GM21717 (cell line): ENCODE data around the gene TAF13.

ENCODE experiments used
- ATAC-seq: cut with Tn5 transposase; IDR thresholded peaks from one replicate; pipeline ENCODE4 v1.9.1; 2021; ENCODE audit warnings: mild to moderate bottlenecking, moderate library complexity; ENCODE audit not compliant: unreplicated experiment

Gene TAF13

GRCh38 chr1:109075531-109076490 lies at the start of gene TAF13:
TAF13 (minus strand) TSS chr1:109076003; CDS start chr1:109075947, 56 bp downstream.
- ATAC-seq = peak; percentile 99

DNA sequence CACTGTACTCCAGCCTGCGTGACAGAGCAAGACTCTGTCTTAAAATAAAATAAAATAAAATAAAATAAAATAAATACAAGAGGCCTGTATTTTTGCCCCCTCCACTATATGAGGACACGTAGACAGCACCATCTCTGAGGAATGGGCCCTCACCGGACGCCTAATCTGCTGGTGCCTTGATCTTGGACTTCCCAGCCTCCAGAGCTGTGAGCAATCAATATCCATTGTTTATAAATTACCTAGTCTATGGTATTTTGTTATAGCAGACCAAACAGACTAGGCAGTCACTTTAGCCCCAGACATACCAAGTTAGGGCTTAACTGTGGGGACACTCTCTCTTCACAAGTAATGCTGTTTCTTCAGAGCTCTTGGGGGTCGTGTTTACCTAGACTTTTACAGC lies 44.6 kb upstream of the TAF13 start:
- no peak for ATAC-seq

DNA sequence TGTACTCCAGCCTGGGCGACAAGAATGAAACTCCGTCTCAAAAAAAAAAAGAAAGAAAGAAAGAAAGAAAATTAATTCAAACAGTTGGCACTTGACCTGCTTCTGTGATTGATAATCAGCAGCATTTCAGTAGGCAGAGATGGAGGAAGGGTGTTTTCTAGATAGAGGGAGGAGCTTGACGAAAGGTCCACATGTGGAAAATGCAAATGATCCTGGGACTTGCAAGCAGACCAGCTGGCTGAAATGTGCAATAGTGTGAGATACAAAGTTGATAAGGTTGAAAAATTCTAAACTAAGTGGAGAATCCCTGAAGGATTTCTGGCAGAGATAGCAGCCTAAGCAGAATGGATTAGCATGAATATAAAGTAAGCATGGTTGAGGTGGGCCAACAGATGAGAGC lies 42.3 kb upstream of the TAF13 start:
- ATAC-seq = no peak

DNA sequence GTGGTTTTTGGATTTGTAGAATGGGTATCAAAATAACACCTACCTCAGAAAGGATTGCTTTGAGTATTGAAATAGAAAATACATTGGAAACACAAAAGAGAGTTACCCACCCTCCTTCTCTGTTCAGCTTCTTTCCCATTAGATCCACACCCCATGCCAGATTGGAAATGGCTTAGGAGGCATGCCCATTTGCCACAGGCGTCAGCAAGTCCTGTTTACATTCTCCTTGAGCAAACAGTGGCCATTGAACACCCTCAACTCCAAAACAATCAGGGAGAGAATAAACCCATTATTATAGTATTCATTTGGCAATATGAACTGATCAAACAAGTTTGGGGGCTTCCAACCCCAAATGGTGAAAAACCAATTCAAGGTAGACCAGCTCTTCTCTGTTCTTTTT lies 40.5 kb upstream of the TAF13 start:
- ATAC-seq = no peak

DNA sequence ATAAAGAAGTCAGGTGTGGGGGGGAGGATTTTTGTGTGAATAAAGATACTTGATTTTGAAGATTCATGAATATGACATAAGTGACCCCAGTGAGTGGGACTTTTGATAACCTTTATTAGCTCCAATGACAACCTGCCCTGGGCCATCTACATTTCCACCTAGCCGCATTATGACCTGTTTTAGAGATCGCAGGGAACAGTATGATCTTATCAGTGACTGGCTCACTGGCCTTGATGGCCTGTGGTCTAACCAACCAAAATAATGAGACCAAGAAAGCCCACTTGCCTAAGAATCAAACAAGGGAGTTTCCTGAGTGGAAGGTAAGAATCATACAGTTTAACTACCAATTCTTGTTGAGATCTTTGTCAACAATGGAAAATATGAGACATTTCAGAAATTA lies 39.9 kb upstream of the TAF13 start:
- no peak for ATAC-seq

DNA sequence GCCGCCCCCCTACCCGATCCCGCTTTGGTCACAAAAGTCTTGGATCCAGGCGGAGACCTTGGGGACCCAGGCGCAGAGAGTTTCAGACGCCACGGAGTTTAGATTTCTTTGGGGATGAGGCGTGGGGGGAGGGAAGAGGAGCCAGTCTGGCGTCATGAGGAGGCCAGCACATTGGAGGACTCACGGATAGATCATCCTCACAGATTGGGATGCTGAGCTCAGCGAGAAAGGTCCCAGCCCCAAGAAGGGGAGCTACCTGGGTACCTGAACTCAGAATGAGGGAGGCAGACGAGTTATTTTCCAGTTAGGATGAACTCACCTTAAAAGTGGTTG lies 38.5 kb upstream of the TAF13 start:
- ATAC-seq = no peak

- peak; percentile 46 for ATAC-seq
Measured at GRCh38 chr1:109113590-109114341, 38.0 kb upstream of the TAF13 start, which contains the start of gene ELAPOR1. ELAPOR1 (plus strand) TSS chr1:109114115; CDS start chr1:109114184, 69 bp downstream.

GRCh38 chr1:109112652-109113285 lies 37.0 kb upstream of the TAF13 start:
- ATAC-seq = peak; percentile 62

GRCh38 chr1:109112056-109112651 lies 36.4 kb upstream of the TAF13 start:
- ATAC-seq = no peak

DNA sequence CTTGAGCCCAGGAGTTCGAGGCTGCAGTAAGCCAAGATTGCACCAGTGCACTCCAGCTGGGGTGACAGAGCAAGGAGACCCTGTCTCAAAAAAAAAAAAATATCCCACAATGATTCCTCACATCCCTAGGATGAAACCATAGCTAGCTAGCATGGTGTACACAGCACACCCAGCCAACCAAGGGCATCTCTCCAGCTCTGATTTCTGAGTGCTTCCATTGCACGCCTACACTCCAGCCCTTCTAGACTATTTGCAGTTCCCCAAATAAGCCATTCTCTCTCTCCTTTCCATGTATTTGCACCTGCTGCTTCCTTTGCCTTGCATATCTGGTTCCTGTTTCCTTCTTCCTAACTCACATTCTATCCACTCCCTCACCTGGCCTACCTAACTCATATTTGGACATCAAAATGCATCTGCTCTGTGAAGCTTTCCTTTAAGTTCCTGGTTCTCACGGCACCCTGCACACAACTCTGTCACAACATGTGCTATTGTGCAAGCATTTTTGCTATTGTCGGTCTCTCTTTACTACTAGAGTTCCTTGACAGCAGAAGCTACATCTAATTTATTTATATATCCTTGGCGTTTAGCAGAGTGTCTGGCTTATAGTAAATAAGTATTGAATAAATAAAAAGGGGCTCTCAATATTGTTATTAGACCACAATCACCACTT lies 35.7 kb upstream of the TAF13 start:
- ATAC-seq = no peak

- ATAC-seq = no peak
Measured at GRCh38 chr1:109109906-109110305, 34.1 kb upstream of the TAF13 start.

DNA sequence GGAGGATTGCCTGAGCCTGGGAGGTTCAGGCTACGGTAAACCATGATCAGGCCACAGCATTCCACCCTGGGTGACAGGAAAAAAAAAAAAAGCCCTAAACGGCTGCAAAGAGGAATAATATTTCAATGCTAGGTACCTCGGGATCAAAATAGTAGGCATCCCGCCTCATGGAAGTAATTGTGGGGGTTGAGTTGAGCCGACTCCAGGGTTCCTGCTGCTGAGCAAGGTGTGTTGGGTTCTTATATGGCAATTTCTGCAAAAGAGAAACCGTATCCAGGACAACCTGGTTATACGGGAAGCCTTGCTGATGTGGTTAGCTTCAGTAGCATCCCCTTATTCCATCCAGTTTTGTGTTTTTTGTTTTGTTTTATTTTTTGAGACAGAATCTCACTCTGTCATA lies 32.0 kb upstream of the TAF13 start:
- no peak for ATAC-seq

DNA sequence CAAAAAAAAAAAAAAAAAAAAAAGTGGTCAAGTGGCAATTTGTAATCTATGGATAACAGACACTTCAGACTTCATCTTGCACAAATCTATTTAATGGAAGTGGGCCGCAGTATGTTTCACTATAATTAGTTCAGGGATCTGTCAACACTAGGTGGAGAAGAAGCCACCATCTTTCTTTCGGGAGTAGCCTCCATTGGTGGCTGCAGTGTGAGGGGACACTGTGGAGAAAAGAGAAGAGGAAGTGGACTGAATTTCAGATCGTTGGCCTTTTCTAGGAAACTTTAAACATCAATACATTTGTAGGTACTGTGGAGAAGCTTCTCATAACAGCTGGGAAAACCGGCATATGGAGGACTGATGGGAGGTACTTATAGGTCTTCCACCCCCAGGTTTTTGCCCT lies 30.1 kb upstream of the TAF13 start:
- ATAC-seq = no peak

GRCh38 chr1:109104364-109105151 lies 28.8 kb upstream of the TAF13 start:
- ATAC-seq = no peak

- peak; percentile 79 for ATAC-seq
Measured at GRCh38 chr1:109099938-109100773, 24.4 kb upstream of the TAF13 start.

DNA sequence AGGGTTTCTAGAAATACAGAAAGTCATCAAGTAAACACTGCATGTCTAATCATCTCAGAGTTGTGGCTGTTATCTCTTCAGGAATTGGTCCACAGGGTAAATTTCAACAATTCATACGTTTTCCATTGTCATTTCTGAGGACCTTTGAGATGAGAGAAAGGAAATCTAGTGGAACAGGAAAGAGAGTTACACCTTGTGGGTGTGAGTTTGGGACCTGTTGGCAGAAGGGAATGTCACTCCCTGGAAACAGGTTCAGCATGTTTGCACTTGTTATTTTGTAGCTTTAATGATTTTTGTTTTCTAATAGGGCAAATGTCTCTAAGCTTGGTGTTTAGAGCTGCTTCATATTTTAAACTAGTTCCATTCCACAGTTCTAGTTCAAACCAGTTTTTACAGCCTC lies 20.3 kb upstream of the TAF13 start:
- ATAC-seq = no peak

DNA sequence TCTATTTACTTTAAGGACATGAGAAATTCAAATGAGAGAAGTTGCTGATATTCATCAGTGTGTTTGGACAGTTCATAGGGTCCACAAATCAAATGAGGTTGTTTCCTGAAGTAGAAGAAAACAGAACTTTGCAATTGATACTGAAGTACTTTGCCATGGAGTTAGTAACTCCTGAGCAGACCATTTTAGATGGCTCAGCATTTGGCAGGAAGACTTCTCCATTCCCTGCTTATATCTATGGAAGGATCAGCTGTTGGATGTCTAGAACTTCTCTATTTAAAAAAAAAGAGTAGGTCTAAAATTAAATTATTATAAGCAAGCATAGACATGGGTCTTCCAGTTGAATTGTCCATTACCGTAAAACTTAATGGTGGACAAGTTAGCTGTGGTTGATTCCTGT lies 19.8 kb upstream of the TAF13 start:
- ATAC-seq = no peak

GRCh38 chr1:109094871-109095270 lies 19.1 kb upstream of the TAF13 start:
- ATAC-seq = no peak

DNA sequence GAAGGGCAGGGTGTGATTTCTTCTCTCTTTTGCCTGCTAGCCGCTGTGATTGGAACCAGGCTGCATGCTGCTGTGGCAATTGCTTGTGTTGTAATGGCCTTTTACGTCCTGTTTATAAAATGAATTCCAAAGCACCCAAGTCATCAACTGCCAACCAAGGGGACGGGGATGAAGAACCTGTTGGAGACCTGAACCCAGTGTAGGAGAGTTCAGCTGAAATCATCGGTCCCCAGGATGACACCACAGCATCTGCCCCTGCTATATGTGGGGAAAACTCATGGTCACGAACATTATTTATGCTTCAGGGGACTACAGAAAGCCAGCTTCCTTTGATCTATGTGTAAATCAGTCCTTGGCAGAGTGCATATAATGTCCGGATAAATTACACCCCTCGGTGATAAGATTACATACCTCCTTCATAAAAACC lies 18.6 kb upstream of the TAF13 start:
- no peak for ATAC-seq
